Keratinocyte (primary cell): ENCODE results near the gene CPNE7. TPM values are rescaled to one million over a fixed set of nuclear protein-coding genes. Genes with fewer than 3 reads are reported as not detected.

Experiments used
- DNase-seq: peaks from one replicate; pipeline ENCODE4 v3.0.0-alpha.2; 2011; ENCODE audit warnings: low read depth, missing footprints, low spot score
- FAIRE-seq: peaks from 2 replicates; lab custom pipeline; 2011; peaks lifted over from hg19 to GRCh38; lab: Jason Lieb, UNC
- H2AFZ ChIP-seq: 2 replicates; pipeline ENCODE4 v1.6.0; 2012; ENCODE audit warnings: low read length, control low read depth, inconsistent platforms; ENCODE audit not compliant: control insufficient read depth
- H3K27ac ChIP-seq: 2 replicates; pipeline ENCODE4 v1.5.1; 2011; ENCODE audit warnings: low read length; ENCODE audit not compliant: control insufficient read depth, insufficient read depth
- H3K27me3 ChIP-seq: 3 replicates; pipeline ENCODE4 v1.6.0; 2011; ENCODE audit warnings: low read length; ENCODE audit not compliant: control insufficient read depth, insufficient read depth; ENCODE audit errors: extremely low read depth
- H3K36me3 ChIP-seq, 2 experiments: 2 replicates in 1 of 2; 3 replicates in 1 of 2; pipeline ENCODE4 v1.5.1; 2011; ENCODE audit warnings: low read length in 2 of 2, mild to moderate bottlenecking in 1 of 2; ENCODE audit not compliant: control insufficient read depth in 2 of 2, insufficient read depth in 2 of 2; ENCODE audit errors: extremely low read depth in 1 of 2
- H3K4me1 ChIP-seq: 3 replicates; pipeline ENCODE4 v1.5.1; 2011; ENCODE audit warnings: low read length; ENCODE audit not compliant: control insufficient read depth, insufficient read depth; ENCODE audit errors: extremely low read depth
- H3K4me2 ChIP-seq: 3 replicates; pipeline ENCODE4 v1.6.0; 2011; ENCODE audit warnings: low read depth, low read length; ENCODE audit not compliant: control insufficient read depth, insufficient read depth; ENCODE audit errors: extremely low read depth
- H3K4me3 ChIP-seq, 3 experiments: fragments of 200-600 bp in 1 of 3; sonication (generic) in 1 of 3; 2 replicates in 2 of 3; 3 replicates in 1 of 3; pipeline ENCODE4 v1.5.1; 2011 to 2016; ENCODE audit warnings: low read length in 3 of 3, mild to moderate bottlenecking in 3 of 3, control low read depth in 2 of 3, inconsistent platforms in 1 of 3, low read depth in 1 of 3, mixed read lengths in 1 of 3, mixed run types in 1 of 3, moderate library complexity in 1 of 3; ENCODE audit not compliant: control insufficient read depth in 2 of 3, insufficient read depth in 2 of 3; ENCODE audit errors: extremely low read depth in 1 of 3
- H3K79me2 ChIP-seq: 2 replicates; pipeline ENCODE4 v1.6.0; 2012; ENCODE audit warnings: low read length; ENCODE audit not compliant: control insufficient read depth, insufficient read depth
- H3K9ac ChIP-seq: 3 replicates; pipeline ENCODE4 v1.6.0; 2011; ENCODE audit warnings: low read length; ENCODE audit not compliant: control insufficient read depth, insufficient read depth; ENCODE audit errors: extremely low read depth
- H3K9me1 ChIP-seq: 3 replicates; pipeline ENCODE4 v1.6.0; 2011; ENCODE audit warnings: low read length; ENCODE audit not compliant: control insufficient read depth, insufficient read depth; ENCODE audit errors: extremely low read depth
- H3K9me3 ChIP-seq: 2 replicates; pipeline ENCODE4 v1.5.1; 2012; ENCODE audit warnings: low read depth, low read length; ENCODE audit not compliant: control insufficient read depth
- H4K20me1 ChIP-seq: 3 replicates; pipeline ENCODE4 v1.6.0; 2011; ENCODE audit warnings: low read length; ENCODE audit not compliant: control insufficient read depth, insufficient read depth; ENCODE audit errors: extremely low read depth
- CTCF ChIP-seq, 3 experiments: IDR thresholded peaks in 1 of 3; conservative IDR thresholded peaks in 1 of 3; optimal IDR thresholded peaks in 1 of 3; 2 replicates in 2 of 3; 3 replicates in 1 of 3; pipeline versions ENCODE3 to v1.5.1; 2011; ENCODE audit warnings: low read length in 3 of 3, mild to moderate bottlenecking in 3 of 3, moderate library complexity in 2 of 3, control low read depth in 1 of 3, inconsistent platforms in 1 of 3; ENCODE audit not compliant: insufficient read depth in 2 of 3; ENCODE audit errors: extremely low read depth in 1 of 3
- EZH2 ChIP-seq: IDR thresholded peaks from one replicate; pipeline ENCODE4 v1.6.1; 2012; ENCODE audit warnings: inconsistent platforms, mild to moderate bottlenecking, low read length, moderate library complexity
- dilution Hi-C: fragments of 300-500 bp; cut with MboI; formaldehyde crosslinking; loops from one replicate; pipeline ENCODE4 v1.7.0; 2020; ENCODE audit warnings: low sequenced_read_pairs; ENCODE audit not compliant: extremely low pct_ligation_motif_present
- polyA plus RNA-seq, 5 experiments: library from polyadenylated mRNA; depleted of rRNA in 3 of 5; stranded (reverse) in 3 of 5; stranded (forward) in 1 of 5; unstranded in 1 of 5; fragments of >200 nt; gene quantifications; 1 replicate in 1 of 5; 2 replicates in 3 of 5; 3 replicates in 1 of 5; pipeline versions ENCODE4 v1.2.1 to v1.2.3, GENCODE V29; 2011 to 2012; ENCODE audit warnings: missing spikeins in 2 of 5, low read depth in 1 of 5, low replicate concordance in 1 of 5

CPNE7 gene
- polyA plus RNA-seq, 1 donor (not counting 4 experiments of a cell fraction or from before 2014, with no cell fraction given), result 9.1 TPM

GRCh38 chr16:89545831-89546574 is 29.6 kb upstream of the CPNE7 start:
- H4K20me1 ChIP-seq, result no peaks in the 10 kb centered on the region
- no peaks in the 10 kb centered on the region for H3K27me3 ChIP-seq
- TF ChIP-seq CTCF (optimal IDR thresholded peaks at IDR 0.05 in 1 of 3, IDR thresholded peaks at IDR 0.05 in 1 of 3, conservative IDR thresholded peaks at IDR 0.05 in 1 of 3; ENCODE audit: extremely low read depth in 1 of 3, insufficient read depth in 2 of 3, low read length in 3 of 3) (no peak), EZH2 (no peak)
- H3K36me3 ChIP-seq, result peaks cover 24 to 36% of the 10 kb centered on the region in 2 experiments
- H3K9ac ChIP-seq, result no peak overlapping the region
- FAIRE-seq, result no peak
- dilution Hi-C loops, result no loop called here
- no peak overlapping the region for H2AFZ ChIP-seq
- H3K4me1 ChIP-seq, result no peaks in the 10 kb centered on the region
- no peak for DNase-seq
- H3K9me1 ChIP-seq, result no peaks in the 10 kb centered on the region
- H3K79me2 ChIP-seq, result no peaks in the 10 kb centered on the region
- no peak overlapping the region for H3K4me3 ChIP-seq
- H3K27ac ChIP-seq, result no peak overlapping the region
- no peaks in the 10 kb centered on the region for H3K9me3 ChIP-seq
- no peak overlapping the region for H3K4me2 ChIP-seq

GRCh38 chr16:89546781-89547180 is 28.8 kb upstream of the CPNE7 start:
- DNase-seq, result no peak
- Histone ChIP-seq H3K9me3 (no peaks in the 10 kb centered on the region), H3K9ac (no peak overlapping the region), H3K27ac (no peak overlapping the region), H2AFZ (no peak overlapping the region), H3K27me3 (no peaks in the 10 kb centered on the region), H3K9me1 (no peaks in the 10 kb centered on the region), H3K4me2 (no peak overlapping the region), H4K20me1 (no peaks in the 10 kb centered on the region), H3K4me1 (no peaks in the 10 kb centered on the region), H3K36me3 (peaks cover 24 to 36% of the 10 kb centered on the region in 2 experiments), H3K79me2 (no peaks in the 10 kb centered on the region), H3K4me3 (no peak overlapping the region)
- TF ChIP-seq EZH2 (no peak), CTCF (optimal IDR thresholded peaks at IDR 0.05 in 1 of 3, IDR thresholded peaks at IDR 0.05 in 1 of 3, conservative IDR thresholded peaks at IDR 0.05 in 1 of 3; ENCODE audit: extremely low read depth in 1 of 3, insufficient read depth in 2 of 3, low read length in 3 of 3) (no peak)
- FAIRE-seq, result no peak
- dilution Hi-C loops, result no loop called here
